ES-I3 (cell line): ENCODE measurements around the gene FOXD4L1.
"Not testable (repeated sequence)": the region's sequence is repeated elsewhere in the genome, so short reads cannot be mapped to it uniquely, and the experiment has no call there.

ENCODE experiments used
- H3K36me3 ChIP-seq: 2 replicates; pipeline ENCODE4 v1.6.1; 2013; ENCODE audit warnings: mild to moderate bottlenecking, low read length, control low read depth, moderate library complexity; ENCODE audit not compliant: insufficient read depth
- H3K4me1 ChIP-seq: 2 replicates; pipeline ENCODE4 v1.6.1; 2013; ENCODE audit warnings: mild to moderate bottlenecking, control low read depth, low read length; ENCODE audit not compliant: insufficient read depth
- H3K9ac ChIP-seq: 2 replicates; pipeline ENCODE4 v1.6.1; 2013; ENCODE audit warnings: low read depth, mild to moderate bottlenecking, low read length, moderate library complexity
- H3K9me3 ChIP-seq: 2 replicates; pipeline ENCODE4 v1.6.1; 2013; ENCODE audit warnings: mild to moderate bottlenecking, low read length, moderate library complexity; ENCODE audit not compliant: control insufficient read depth, insufficient read depth

FOXD4L1 gene

GRCh38 chr2:113498365-113498764 is at the start of gene FOXD4L1:
TSS of gene FOXD4L1 (plus strand) at chr2:113498665. CDS start at chr2:113499257, 592 bp downstream.
- not testable (repeated sequence) for H3K9ac ChIP-seq, H3K4me1 ChIP-seq, H3K36me3 ChIP-seq, H3K9me3 ChIP-seq

- not testable (repeated sequence) for H3K36me3 ChIP-seq, H3K4me1 ChIP-seq, H3K9me3 ChIP-seq, H3K9ac ChIP-seq
Measured at GRCh38 chr2:113465770-113466169, 32.7 kb upstream of the FOXD4L1 start.

GRCh38 chr2:113476688-113477368 is 21.6 kb upstream of the FOXD4L1 start:
- H3K36me3 ChIP-seq, H3K4me1 ChIP-seq, H3K9ac ChIP-seq, H3K9me3 ChIP-seq: not testable (repeated sequence)

GRCh38 chr2:113496527-113496926 is 1.9 kb upstream of the FOXD4L1 start:
- H3K4me1 ChIP-seq, H3K36me3 ChIP-seq, H3K9ac ChIP-seq, H3K9me3 ChIP-seq: not testable (repeated sequence)

- not testable (repeated sequence) for H3K9ac ChIP-seq, H3K4me1 ChIP-seq, H3K9me3 ChIP-seq, H3K36me3 ChIP-seq
Measured at GRCh38 chr2:113499019-113499885, 787 bp downstream of the FOXD4L1 start.

GRCh38 chr2:113499886-113500722 is 1.6 kb downstream of the FOXD4L1 start:
- H3K9ac ChIP-seq, H3K9me3 ChIP-seq, H3K4me1 ChIP-seq: not testable (repeated sequence)

GRCh38 chr2:113500723-113501038 is 2.2 kb downstream of the FOXD4L1 start:
- not testable (repeated sequence) for H3K9me3 ChIP-seq, H3K9ac ChIP-seq, H3K36me3 ChIP-seq, H3K4me1 ChIP-seq

More at GRCh38 chr2:113499886-113500722, 1.6 kb downstream of the FOXD4L1 start:
- not testable (repeated sequence) for H3K36me3 ChIP-seq

GRCh38 chr2:113502216-113503093 is 4.0 kb downstream of the FOXD4L1 start:
- not testable (repeated sequence) for H3K9me3 ChIP-seq, H3K36me3 ChIP-seq, H3K9ac ChIP-seq, H3K4me1 ChIP-seq

GRCh38 chr2:113503094-113504042 is 4.9 kb downstream of the FOXD4L1 start:
- H3K9ac ChIP-seq = peak overlapping the region; percentile 28; the same call in 1 of the 2 replicates
- not testable (repeated sequence) for H3K4me1 ChIP-seq, H3K36me3 ChIP-seq, H3K9me3 ChIP-seq

- H3K4me1 ChIP-seq, H3K9ac ChIP-seq, H3K9me3 ChIP-seq, H3K36me3 ChIP-seq: not testable (repeated sequence)
Measured at GRCh38 chr2:113504081-113504480, 5.6 kb downstream of the FOXD4L1 start.

GRCh38 chr2:113507394-113508140 is 9.1 kb downstream of the FOXD4L1 start:
- H3K36me3 ChIP-seq, H3K4me1 ChIP-seq, H3K9ac ChIP-seq, H3K9me3 ChIP-seq: not testable (repeated sequence)

- not testable (repeated sequence) for H3K36me3 ChIP-seq, H3K9ac ChIP-seq, H3K4me1 ChIP-seq, H3K9me3 ChIP-seq
Measured at GRCh38 chr2:113508187-113508586, 9.7 kb downstream of the FOXD4L1 start.

GRCh38 chr2:113510913-113511312 is 12.4 kb downstream of the FOXD4L1 start:
- not testable (repeated sequence) for H3K36me3 ChIP-seq, H3K9me3 ChIP-seq, H3K9ac ChIP-seq, H3K4me1 ChIP-seq
